Activated T-helper 17 cell treated with anti-CD3 and anti-CD28 coated beads, Interleukin-2, amount 50 U/mL, for 72 hours (primary cell): ENCODE measurements around the gene LRRC70. TPM values are rescaled to one million over a fixed set of nuclear protein-coding genes. Genes with fewer than 3 reads are reported as not detected.

Experiments used
- ATAC-seq: fragments of 150-1000 bp; cut with Tn5 transposase; replicated peaks from 2 replicates; pipeline ENCODE4 v1.10.0; 2021; ENCODE audit warnings: mild to moderate bottlenecking, moderate library complexity
- H3K27ac Mint-ChIP-seq: one replicate; pipeline ENCODE4 v1.8.0; 2022; ENCODE audit warnings: mixed read lengths
- H3K27me3 Mint-ChIP-seq: one replicate; pipeline ENCODE4 v1.8.0; 2022; ENCODE audit warnings: mixed read lengths
- H3K36me3 Mint-ChIP-seq: one replicate; pipeline ENCODE4 v1.8.0; 2022; ENCODE audit warnings: low read depth, mild to moderate bottlenecking, mixed read lengths
- H3K4me1 Mint-ChIP-seq: one replicate; pipeline ENCODE4 v1.8.0; 2022; ENCODE audit warnings: mixed read lengths
- H3K4me3 Mint-ChIP-seq: one replicate; pipeline ENCODE4 v1.8.0; 2022; ENCODE audit warnings: mild to moderate bottlenecking, mixed read lengths
- H3K9me3 Mint-ChIP-seq: one replicate; pipeline ENCODE4 v1.8.0; 2022; ENCODE audit warnings: mixed read lengths
- total RNA-seq, 2 donors: library from RNA; stranded (reverse); gene quantifications; one replicate each; pipeline ENCODE4 v1.2.3, GENCODE V29; 2022

LRRC70 gene
- total RNA-seq, 2 donors from 2014 or later = 1.1 to 2.5 TPM

- Mint-ChIP-seq H3K9me3 (no peaks in the 10 kb centered on the region), H3K27ac (peak overlapping the region; percentile 45), H3K4me3 (no peak overlapping the region), H3K27me3 (no peaks in the 10 kb centered on the region), H3K36me3 (no peaks in the 10 kb centered on the region), H3K4me1 (peaks cover 30% of the 10 kb centered on the region)
- no peak for ATAC-seq
These were observed 6.7 kb downstream of the LRRC70 start for GRCh38 chr5:62585306-62585705.

- no peaks in the 10 kb centered on the region for H3K9me3 Mint-ChIP-seq
- H3K4me1 Mint-ChIP-seq = peaks cover 30% of the 10 kb centered on the region
- peaks cover under 1% of the 10 kb centered on the region for H3K36me3 Mint-ChIP-seq
- peak; percentile 44 for ATAC-seq
- no peak overlapping the region for H3K4me3 Mint-ChIP-seq
- H3K27ac Mint-ChIP-seq = peak overlapping the region; percentile 45
- H3K27me3 Mint-ChIP-seq = no peaks in the 10 kb centered on the region
These were observed 7.1 kb downstream of the LRRC70 start for GRCh38 chr5:62585751-62586150.

- H3K27ac Mint-ChIP-seq = no peak overlapping the region
- no peak overlapping the region for H3K4me3 Mint-ChIP-seq
- peaks cover 21% of the 10 kb centered on the region for H3K36me3 Mint-ChIP-seq
- no peaks in the 10 kb centered on the region for H3K9me3 Mint-ChIP-seq
- ATAC-seq = peak; percentile 60
- peaks cover 20% of the 10 kb centered on the region for H3K4me1 Mint-ChIP-seq
- no peaks in the 10 kb centered on the region for H3K27me3 Mint-ChIP-seq
These were observed 9.1 kb downstream of the LRRC70 start for GRCh38 chr5:62587737-62588136.

- no peaks in the 10 kb centered on the region for H3K27me3 Mint-ChIP-seq
- H3K4me3 Mint-ChIP-seq = no peak overlapping the region
- ATAC-seq = no peak
- no peak overlapping the region for H3K27ac Mint-ChIP-seq
- H3K36me3 Mint-ChIP-seq = peaks cover 29% of the 10 kb centered on the region
- H3K4me1 Mint-ChIP-seq = peaks cover 27% of the 10 kb centered on the region
- no peaks in the 10 kb centered on the region for H3K9me3 Mint-ChIP-seq
These were observed 10.0 kb downstream of the LRRC70 start for GRCh38 chr5:62588668-62589067.

- Mint-ChIP-seq H3K27ac (peak overlapping the region; percentile 11), H3K27me3 (no peaks in the 10 kb centered on the region), H3K36me3 (peaks cover 31% of the 10 kb centered on the region), H3K4me3 (no peak overlapping the region), H3K9me3 (no peaks in the 10 kb centered on the region), H3K4me1 (peaks cover 28% of the 10 kb centered on the region)
- ATAC-seq = no peak
These were observed 10.9 kb downstream of the LRRC70 start for GRCh38 chr5:62589504-62589903.

GRCh38 chr5:62590387-62590786 lies 11.8 kb downstream of the LRRC70 start:
- ATAC-seq = no peak
- no peaks in the 10 kb centered on the region for H3K9me3 Mint-ChIP-seq
- H3K4me1 Mint-ChIP-seq = peaks cover 26% of the 10 kb centered on the region
- H3K27me3 Mint-ChIP-seq = no peaks in the 10 kb centered on the region
- no peak overlapping the region for H3K4me3 Mint-ChIP-seq
- H3K36me3 Mint-ChIP-seq = peaks cover 36% of the 10 kb centered on the region
- no peak overlapping the region for H3K27ac Mint-ChIP-seq

- Mint-ChIP-seq H3K27me3 (no peaks in the 10 kb centered on the region), H3K36me3 (peaks cover 36% of the 10 kb centered on the region), H3K27ac (no peak overlapping the region), H3K9me3 (no peaks in the 10 kb centered on the region), H3K4me1 (peaks cover 19% of the 10 kb centered on the region), H3K4me3 (no peak overlapping the region)
- ATAC-seq = no peak
These were observed 13.9 kb downstream of the LRRC70 start for GRCh38 chr5:62592558-62592957.

GRCh38 chr5:62593331-62593730 lies 14.7 kb downstream of the LRRC70 start:
- Mint-ChIP-seq H3K27me3 (no peaks in the 10 kb centered on the region), H3K4me3 (no peak overlapping the region), H3K36me3 (peaks cover 36% of the 10 kb centered on the region), H3K4me1 (peaks cover 19% of the 10 kb centered on the region), H3K9me3 (no peaks in the 10 kb centered on the region), H3K27ac (no peak overlapping the region)
- ATAC-seq = no peak

GRCh38 chr5:62594364-62594984 lies 15.9 kb downstream of the LRRC70 start:
- Mint-ChIP-seq H3K4me1 (peaks cover 14% of the 10 kb centered on the region), H3K9me3 (no peaks in the 10 kb centered on the region), H3K4me3 (no peak overlapping the region), H3K27me3 (no peaks in the 10 kb centered on the region), H3K36me3 (peaks cover 36% of the 10 kb centered on the region), H3K27ac (no peak overlapping the region)
- no peak for ATAC-seq

- Mint-ChIP-seq H3K4me3 (no peak overlapping the region), H3K9me3 (no peaks in the 10 kb centered on the region), H3K36me3 (peaks cover 32% of the 10 kb centered on the region), H3K27me3 (no peaks in the 10 kb centered on the region), H3K27ac (no peak overlapping the region), H3K4me1 (peaks cover 16% of the 10 kb centered on the region)
- no peak for ATAC-seq
These were observed 17.5 kb downstream of the LRRC70 start for GRCh38 chr5:62596096-62596495.

GRCh38 chr5:62596691-62597090 lies 18.1 kb downstream of the LRRC70 start:
- peaks cover 17% of the 10 kb centered on the region for H3K4me1 Mint-ChIP-seq
- no peak overlapping the region for H3K27ac Mint-ChIP-seq
- no peak overlapping the region for H3K4me3 Mint-ChIP-seq
- peaks cover 26% of the 10 kb centered on the region for H3K36me3 Mint-ChIP-seq
- no peaks in the 10 kb centered on the region for H3K9me3 Mint-ChIP-seq
- H3K27me3 Mint-ChIP-seq = no peaks in the 10 kb centered on the region
- no peak for ATAC-seq

- peaks cover 17% of the 10 kb centered on the region for H3K4me1 Mint-ChIP-seq
- no peak overlapping the region for H3K27ac Mint-ChIP-seq
- peaks cover 20% of the 10 kb centered on the region for H3K36me3 Mint-ChIP-seq
- no peaks in the 10 kb centered on the region for H3K9me3 Mint-ChIP-seq
- no peaks in the 10 kb centered on the region for H3K27me3 Mint-ChIP-seq
- H3K4me3 Mint-ChIP-seq = no peak overlapping the region
- no peak for ATAC-seq
These were observed 18.7 kb downstream of the LRRC70 start for GRCh38 chr5:62597314-62597713.

- no peak for ATAC-seq
- Mint-ChIP-seq H3K9me3 (no peaks in the 10 kb centered on the region), H3K4me1 (peaks cover 3% of the 10 kb centered on the region), H3K27ac (no peak overlapping the region), H3K27me3 (no peaks in the 10 kb centered on the region), H3K36me3 (peaks cover 13% of the 10 kb centered on the region), H3K4me3 (no peak overlapping the region)
These were observed 22.1 kb downstream of the LRRC70 start for GRCh38 chr5:62600560-62601252.

GRCh38 chr5:62603934-62604333 lies 25.3 kb downstream of the LRRC70 start:
- Mint-ChIP-seq H3K4me3 (no peak overlapping the region), H3K27me3 (no peaks in the 10 kb centered on the region), H3K4me1 (peaks cover 3% of the 10 kb centered on the region), H3K36me3 (peaks cover 25% of the 10 kb centered on the region), H3K9me3 (no peaks in the 10 kb centered on the region), H3K27ac (no peak overlapping the region)
- no peak for ATAC-seq

GRCh38 chr5:62605638-62606037 lies 27.0 kb downstream of the LRRC70 start:
- no peak overlapping the region for H3K27ac Mint-ChIP-seq
- peaks cover 3% of the 10 kb centered on the region for H3K4me1 Mint-ChIP-seq
- no peaks in the 10 kb centered on the region for H3K27me3 Mint-ChIP-seq
- ATAC-seq = no peak
- peaks cover 27% of the 10 kb centered on the region for H3K36me3 Mint-ChIP-seq
- no peak overlapping the region for H3K4me3 Mint-ChIP-seq
- H3K9me3 Mint-ChIP-seq = no peaks in the 10 kb centered on the region
